DND-41 (cell line): ENCODE data around the gene CTSV.

Experiments used
- ATAC-seq: fragments of 200-7000 bp; cut with Tn5 transposase; 3 replicates; pipeline ENCODE4 v1.9.1; 2021; ENCODE audit warnings: low read depth; ENCODE audit not compliant: insufficient read depth
- DNase-seq: peaks from one replicate; pipeline ENCODE4 v3.0.0-alpha.2; 2020
- H2AFZ ChIP-seq: 2 replicates; pipeline ENCODE4 v1.6.0; 2012; ENCODE audit warnings: low read depth, low read length
- H3K27ac ChIP-seq: 2 replicates; pipeline ENCODE4 v1.5.1; 2012; ENCODE audit warnings: low read length, inconsistent platforms
- H3K27me3 ChIP-seq: fragments of 200-600 bp; sonication (generic); 2 replicates; pipeline ENCODE4 v1.6.0; 2012; ENCODE audit warnings: low read length, mild to moderate bottlenecking, inconsistent platforms; ENCODE audit not compliant: insufficient read depth, poor library complexity
- H3K36me3 ChIP-seq: 2 replicates; pipeline ENCODE4 v1.5.1; 2012; ENCODE audit warnings: low read length, inconsistent platforms; ENCODE audit not compliant: insufficient read depth
- H3K4me1 ChIP-seq: 2 replicates; pipeline ENCODE4 v1.5.1; 2012; ENCODE audit warnings: mild to moderate bottlenecking, low read length; ENCODE audit not compliant: insufficient read depth
- H3K4me2 ChIP-seq: 2 replicates; pipeline ENCODE4 v1.6.0; 2012; ENCODE audit warnings: mild to moderate bottlenecking, moderate library complexity, low read length, inconsistent platforms; ENCODE audit not compliant: insufficient read depth
- H3K4me3 ChIP-seq, 2 experiments: fragments of 200-600 bp in 1 of 2; shearing (Covaris generic) in 1 of 2; 2 replicates each; pipeline ENCODE4 v1.5.1; 2012 to 2016; ENCODE audit warnings: inconsistent platforms in 2 of 2, low read length in 2 of 2, mild to moderate bottlenecking in 2 of 2, low read depth in 1 of 2, moderate library complexity in 1 of 2
- H3K79me2 ChIP-seq: 2 replicates; pipeline ENCODE4 v1.6.0; 2012; ENCODE audit warnings: low read length, inconsistent platforms; ENCODE audit not compliant: insufficient read depth
- H3K9ac ChIP-seq: 2 replicates; pipeline ENCODE4 v1.6.0; 2012; ENCODE audit warnings: low read depth, mild to moderate bottlenecking, inconsistent platforms, low read length, moderate library complexity
- H3K9me3 ChIP-seq: 2 replicates; pipeline ENCODE4 v1.5.1; 2012; ENCODE audit warnings: low read length, moderate library complexity, mild to moderate bottlenecking, inconsistent platforms; ENCODE audit not compliant: insufficient read depth, severe bottlenecking
- H4K20me1 ChIP-seq: 2 replicates; pipeline ENCODE4 v1.6.0; 2012; ENCODE audit warnings: low read length; ENCODE audit not compliant: insufficient read depth
- CTCF ChIP-seq: IDR thresholded peaks from 2 replicates; pipeline ENCODE4 v1.5.1; 2012; ENCODE audit warnings: borderline replicate concordance, low read length, moderate library complexity, mild to moderate bottlenecking; ENCODE audit not compliant: poor library complexity, severe bottlenecking; ENCODE audit errors: extremely low read depth
- EZH2 ChIP-seq: IDR thresholded peaks from 3 replicates; pipeline ENCODE4 v1.6.1; 2012; ENCODE audit warnings: borderline replicate concordance, low read depth, mild to moderate bottlenecking, moderate library complexity, low read length, inconsistent platforms; ENCODE audit not compliant: severe bottlenecking

Gene CTSV

GRCh38 chr9:97053717-97054116, 14.8 kb upstream of the CTSV start:
- DNase-seq (no peak), ATAC-seq (no peak)
- Histone ChIP-seq H3K4me1 (no peaks in the 10 kb centered on the region), H3K36me3 (no peaks in the 10 kb centered on the region), H3K79me2 (no peaks in the 10 kb centered on the region), H3K4me3 (no peak overlapping the region), H2AFZ (no peak overlapping the region), H4K20me1 (no peaks in the 10 kb centered on the region), H3K27me3 (no peaks in the 10 kb centered on the region), H3K4me2 (no peak overlapping the region), H3K27ac (no peak overlapping the region), H3K9ac (no peak overlapping the region), H3K9me3 (no peaks in the 10 kb centered on the region)
- TF ChIP-seq CTCF = no peak
- no peak for TF ChIP-seq EZH2

- H3K4me3 ChIP-seq = no peak overlapping the region
- no peaks in the 10 kb centered on the region for H3K36me3 ChIP-seq
- H4K20me1 ChIP-seq = no peaks in the 10 kb centered on the region
- H3K27ac ChIP-seq = no peak overlapping the region
- no peak for DNase-seq
- H3K4me1 ChIP-seq = no peaks in the 10 kb centered on the region
- H3K27me3 ChIP-seq = no peaks in the 10 kb centered on the region
- TF ChIP-seq CTCF (no peak), EZH2 (no peak)
- H3K4me2 ChIP-seq = no peak overlapping the region
- H3K9me3 ChIP-seq = no peaks in the 10 kb centered on the region
- no peak for ATAC-seq
- H3K79me2 ChIP-seq = no peaks in the 10 kb centered on the region
- H3K9ac ChIP-seq = no peak overlapping the region
- no peak overlapping the region for H2AFZ ChIP-seq
These were observed 13.8 kb upstream of the CTSV start for GRCh38 chr9:97052735-97053134.

- no peak for DNase-seq
- Histone ChIP-seq H3K4me1 (no peaks in the 10 kb centered on the region), H3K4me2 (no peak overlapping the region), H3K27me3 (no peaks in the 10 kb centered on the region), H3K27ac (no peak overlapping the region), H4K20me1 (no peaks in the 10 kb centered on the region), H3K4me3 (no peak overlapping the region), H3K79me2 (no peaks in the 10 kb centered on the region), H3K9me3 (no peaks in the 10 kb centered on the region), H3K36me3 (no peaks in the 10 kb centered on the region), H2AFZ (no peak overlapping the region), H3K9ac (no peak overlapping the region)
- TF ChIP-seq EZH2 = no peak
- no peak for TF ChIP-seq CTCF
- ATAC-seq = no peak
These were observed 7.3 kb upstream of the CTSV start for GRCh38 chr9:97046228-97046627.

GRCh38 chr9:97045300-97045699, 6.4 kb upstream of the CTSV start:
- Histone ChIP-seq H3K9ac (no peak overlapping the region), H2AFZ (no peak overlapping the region), H3K9me3 (no peaks in the 10 kb centered on the region), H4K20me1 (no peaks in the 10 kb centered on the region), H3K4me2 (no peak overlapping the region), H3K27me3 (no peaks in the 10 kb centered on the region), H3K36me3 (no peaks in the 10 kb centered on the region), H3K79me2 (no peaks in the 10 kb centered on the region), H3K4me3 (no peak overlapping the region), H3K4me1 (no peaks in the 10 kb centered on the region), H3K27ac (no peak overlapping the region)
- TF ChIP-seq CTCF (no peak), EZH2 (no peak)
- DNase-seq (no peak), ATAC-seq (no peak)
